ENCODE data around the gene TSPAN32. TPM values are rescaled to one million over a fixed set of nuclear protein-coding genes. Genes with fewer than 3 reads are reported as not detected.

The TSPAN32 gene
- total RNA-seq, 1 experiment from 2014 or later: not detected

GRCh38 chr11:2277933-2278523, 23.8 kb upstream of the TSPAN32 start:
- no peak overlapping the region for H3K4me3 ChIP-seq (replicated peaks in 1 of 2; ENCODE audit: low read depth in 1 of 2, low read length in 2 of 2)
- no peaks in the 10 kb centered on the region for H3K36me3 ChIP-seq (ENCODE audit: control insufficient read depth in 1 of 2, insufficient read depth in 2 of 2, low read length in 2 of 2)
- no peaks in the 10 kb centered on the region for H3K9me3 ChIP-seq (ENCODE audit: control insufficient read depth in 1 of 2, insufficient read depth in 1 of 2, low read depth in 1 of 2, low read length in 2 of 2)
- no peak for DNase-seq (ENCODE audit: low read depth, low spot score)
- H4K20me1 ChIP-seq (ENCODE audit: insufficient read depth): no peaks in the 10 kb centered on the region
- H3K4me1 ChIP-seq (ENCODE audit: control insufficient read depth in 1 of 2, insufficient read depth in 2 of 2, low read length in 2 of 2): peaks cover 0 to 3% of the 10 kb centered on the region in 2 experiments; a peak in 1 of 4 replicates
- RAD21 ChIA-PET (ENCODE audit: low non-redundant PET in 1 of 2, low total read pairs in 2 of 2, uncharacterized antibody in 2 of 2, unreplicated experiment in 2 of 2): no interaction called here
- BruUV-seq (replicated peaks): no TSS peak
- POLR2A ChIA-PET: no interaction called here
- H2AFZ ChIP-seq (ENCODE audit: low read depth, low read length, poor library complexity, severe bottlenecking): no peak overlapping the region
- H3K9me2 ChIP-seq (ENCODE audit: insufficient read depth): no peaks in the 10 kb centered on the region
- H3K4me2 ChIP-seq (ENCODE audit: low read length): no peak overlapping the region
- CTCF ChIA-PET: no interaction called here
- no peak overlapping the region for H3K27ac ChIP-seq (ENCODE audit: low read depth, low read length)
- ATAC-seq: no peak
- H3K9ac ChIP-seq (ENCODE audit: low read length): no peak overlapping the region
- H3K79me2 ChIP-seq (ENCODE audit: insufficient read depth, low read length): no peaks in the 10 kb centered on the region
- H3K27me3 ChIP-seq (ENCODE audit: insufficient read depth, low read length): no peaks in the 10 kb centered on the region
- TF ChIP-seq SP1 (IDR thresholded peaks at IDR 0.05; ENCODE audit: low read depth) (no peak), POLR2A (IDR thresholded peaks at IDR 0.05; ENCODE audit: borderline replicate concordance, extremely low read depth, insufficient read depth, insufficient read length) (no peak), CEBPB (IDR thresholded peaks at IDR 0.05; ENCODE audit: low read depth) (no peak), TCF7L2 (IDR thresholded peaks at IDR 0.05; ENCODE audit: borderline replicate concordance, extremely low read depth, insufficient read depth, insufficient read length) (no peak)
- intact Hi-C loops (cut with micrococcal nuclease): no loop called here

GRCh38 chr11:2280208-2280607, 21.6 kb upstream of the TSPAN32 start:
- Histone ChIP-seq H2AFZ (ENCODE audit: low read depth, low read length, poor library complexity, severe bottlenecking) (no peak overlapping the region), H3K4me3 (replicated peaks in 1 of 2; ENCODE audit: low read depth in 1 of 2, low read length in 2 of 2) (no peak overlapping the region), H4K20me1 (ENCODE audit: insufficient read depth) (no peaks in the 10 kb centered on the region), H3K9ac (ENCODE audit: low read length) (no peak overlapping the region), H3K36me3 (ENCODE audit: control insufficient read depth in 1 of 2, insufficient read depth in 2 of 2, low read length in 2 of 2) (no peaks in the 10 kb centered on the region), H3K27me3 (ENCODE audit: insufficient read depth, low read length) (no peaks in the 10 kb centered on the region), H3K9me2 (ENCODE audit: insufficient read depth) (no peaks in the 10 kb centered on the region), H3K4me1 (ENCODE audit: control insufficient read depth in 1 of 2, insufficient read depth in 2 of 2, low read length in 2 of 2) (no peaks in the 10 kb centered on the region), H3K27ac (ENCODE audit: low read depth, low read length) (no peak overlapping the region), H3K9me3 (ENCODE audit: control insufficient read depth in 1 of 2, insufficient read depth in 1 of 2, low read depth in 1 of 2, low read length in 2 of 2) (no peaks in the 10 kb centered on the region), H3K79me2 (ENCODE audit: insufficient read depth, low read length) (no peaks in the 10 kb centered on the region), H3K4me2 (ENCODE audit: low read length) (no peak overlapping the region)
- CTCF ChIA-PET: no interaction called here
- ATAC-seq (no peak), DNase-seq (ENCODE audit: low read depth, low spot score) (no peak)
- BruUV-seq (replicated peaks): no TSS peak
- RAD21 ChIA-PET (ENCODE audit: low non-redundant PET in 1 of 2, low total read pairs in 2 of 2, uncharacterized antibody in 2 of 2, unreplicated experiment in 2 of 2): no interaction called here
- TF ChIP-seq ZNF274 (IDR thresholded peaks at IDR 0.05; ENCODE audit: low read depth, low read length) (no peak), SP1 (IDR thresholded peaks at IDR 0.05; ENCODE audit: low read depth) (no peak), EZH2phosphoT487 (IDR thresholded peaks at IDR 0.05; ENCODE audit: borderline replicate concordance) (no peak), EGR1 (IDR thresholded peaks at IDR 0.05; ENCODE audit: low read depth) (no peak), REST (IDR thresholded peaks at IDR 0.05; ENCODE audit: low read depth) (no peak), MAX (IDR thresholded peaks at IDR 0.05) (no peak), FOSL1 (IDR thresholded peaks at IDR 0.05; ENCODE audit: low read depth) (no peak), SRF (IDR thresholded peaks at IDR 0.05; ENCODE audit: low read depth) (no peak), YY1 (IDR thresholded peaks at IDR 0.05; ENCODE audit: extremely low read depth, insufficient replicate concordance, low read depth, low read length) (no peak), POLR2A (IDR thresholded peaks at IDR 0.05; ENCODE audit: borderline replicate concordance, extremely low read depth, insufficient read depth, insufficient read length) (no peak), RAD21 (IDR thresholded peaks at IDR 0.05; ENCODE audit: low read depth) (no peak), ZBTB33 (IDR thresholded peaks at IDR 0.05; ENCODE audit: extremely low read depth, insufficient replicate concordance, low read length) (no peak), ATF3 (IDR thresholded peaks at IDR 0.05) (no peak)
- POLR2A ChIA-PET: no interaction called here
- intact Hi-C loops (cut with micrococcal nuclease): no loop called here

All from HCT116 (cell line).